Activated naive CD8-positive, alpha-beta T cell (primary cell): Measurements from ENCODE around the gene WARS2.

ENCODE experiments used
- H3K27ac Mint-ChIP-seq: one replicate; pipeline ENCODE4 v1.8.0; 2021; ENCODE audit warnings: mixed read lengths
- H3K27me3 Mint-ChIP-seq: one replicate; pipeline ENCODE4 v1.8.0; 2021; ENCODE audit warnings: mixed read lengths
- H3K36me3 Mint-ChIP-seq: one replicate; pipeline ENCODE4 v1.8.0; 2021; ENCODE audit warnings: mixed read lengths
- H3K4me1 Mint-ChIP-seq: one replicate; pipeline ENCODE4 v1.8.0; 2021; ENCODE audit warnings: low read depth, mixed read lengths
- H3K4me3 Mint-ChIP-seq: one replicate; pipeline ENCODE4 v1.8.0; 2021; ENCODE audit warnings: mild to moderate bottlenecking, mixed read lengths
- H3K9me3 Mint-ChIP-seq: one replicate; pipeline ENCODE4 v1.8.0; 2021; ENCODE audit warnings: low read depth, mixed read lengths

Gene WARS2

DNA sequence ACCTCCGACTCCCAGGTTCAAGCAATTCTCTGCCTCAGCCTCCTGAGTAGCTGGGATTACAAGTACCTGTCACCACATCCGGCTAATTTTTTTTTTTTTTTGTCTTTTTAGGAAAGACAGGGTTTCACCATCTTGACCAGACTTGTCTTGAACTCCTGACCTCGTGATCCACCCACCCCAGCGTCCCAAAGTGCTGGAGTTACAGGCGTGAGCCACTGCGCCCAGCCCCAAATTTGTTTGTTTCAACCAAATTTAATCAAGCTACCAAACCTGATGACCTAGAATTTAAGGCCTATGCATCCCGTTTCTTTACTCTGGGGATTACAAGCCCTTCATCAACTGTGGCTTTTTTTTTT is 94.0 kb downstream of the WARS2 start:
- Mint-ChIP-seq H3K27ac (no peak overlapping the region), H3K4me1 (no peaks in the 10 kb centered on the region), H3K36me3 (peaks cover 40% of the 10 kb centered on the region), H3K4me3 (no peak overlapping the region), H3K27me3 (no peaks in the 10 kb centered on the region), H3K9me3 (no peaks in the 10 kb centered on the region)

GRCh38 chr1:119045096-119045746 is 95.2 kb downstream of the WARS2 start:
- Mint-ChIP-seq H3K4me1 (no peaks in the 10 kb centered on the region), H3K4me3 (no peak overlapping the region), H3K36me3 (peaks cover 45% of the 10 kb centered on the region), H3K9me3 (no peaks in the 10 kb centered on the region), H3K27ac (no peak overlapping the region), H3K27me3 (no peaks in the 10 kb centered on the region)

- Mint-ChIP-seq H3K4me1 (no peaks in the 10 kb centered on the region), H3K27me3 (no peaks in the 10 kb centered on the region), H3K9me3 (no peaks in the 10 kb centered on the region), H3K36me3 (peaks cover 57% of the 10 kb centered on the region), H3K27ac (no peak overlapping the region), H3K4me3 (no peak overlapping the region)
These were observed 99.5 kb downstream of the WARS2 start for GRCh38 chr1:119040906-119041305.

- Mint-ChIP-seq H3K9me3 (no peaks in the 10 kb centered on the region), H3K4me1 (no peaks in the 10 kb centered on the region), H3K27me3 (no peaks in the 10 kb centered on the region), H3K27ac (no peak overlapping the region), H3K36me3 (peaks cover 54% of the 10 kb centered on the region), H3K4me3 (no peak overlapping the region)
These were observed 100.0 kb downstream of the WARS2 start for GRCh38 chr1:119040489-119040888.

- no peaks in the 10 kb centered on the region for H3K4me1 Mint-ChIP-seq
- H3K4me3 Mint-ChIP-seq = no peak overlapping the region
- peaks cover 51% of the 10 kb centered on the region for H3K36me3 Mint-ChIP-seq
- H3K27ac Mint-ChIP-seq = no peak overlapping the region
- no peaks in the 10 kb centered on the region for H3K27me3 Mint-ChIP-seq
- H3K9me3 Mint-ChIP-seq = no peaks in the 10 kb centered on the region
These were observed 102.1 kb downstream of the WARS2 start for GRCh38 chr1:119038363-119038762.

- Mint-ChIP-seq H3K36me3 (peaks cover 65% of the 10 kb centered on the region), H3K27ac (no peak overlapping the region), H3K9me3 (no peaks in the 10 kb centered on the region), H3K27me3 (no peaks in the 10 kb centered on the region), H3K4me1 (no peaks in the 10 kb centered on the region), H3K4me3 (no peak overlapping the region)
These were observed 106.1 kb downstream of the WARS2 start for GRCh38 chr1:119034359-119034758.

GRCh38 chr1:119032986-119033385 is 107.5 kb downstream of the WARS2 start:
- peaks cover 59% of the 10 kb centered on the region for H3K36me3 Mint-ChIP-seq

GRCh38 chr1:119027759-119028158 is 112.7 kb downstream of the WARS2 start:
- no peaks in the 10 kb centered on the region for H3K9me3 Mint-ChIP-seq
- peaks cover 35% of the 10 kb centered on the region for H3K36me3 Mint-ChIP-seq

More at GRCh38 chr1:119032986-119033385, 107.5 kb downstream of the WARS2 start:
- Mint-ChIP-seq H3K4me3 (no peak overlapping the region), H3K9me3 (no peaks in the 10 kb centered on the region), H3K27me3 (no peaks in the 10 kb centered on the region), H3K27ac (no peak overlapping the region), H3K4me1 (no peaks in the 10 kb centered on the region)

DNA sequence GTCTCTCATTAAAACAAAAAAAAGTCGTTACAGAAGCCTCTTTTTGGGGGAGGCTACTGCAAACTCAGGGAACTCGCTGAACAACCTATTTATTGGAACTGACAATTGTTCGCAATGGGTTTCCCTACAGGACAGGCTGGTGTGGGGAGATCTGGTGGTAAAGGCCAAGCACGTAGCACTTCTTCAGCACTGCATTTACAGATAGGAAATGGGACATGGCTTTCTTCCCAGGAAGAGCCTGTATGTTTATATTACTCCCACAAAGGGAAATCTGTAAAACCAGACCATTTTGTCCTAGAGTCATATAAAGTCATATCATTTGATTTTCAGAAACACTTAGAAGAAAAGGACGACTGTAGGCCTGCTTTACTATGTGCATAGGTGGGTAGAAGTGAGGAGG is 113.5 kb downstream of the WARS2 start:
- Mint-ChIP-seq H3K27ac (no peak overlapping the region), H3K27me3 (no peaks in the 10 kb centered on the region), H3K4me3 (no peak overlapping the region), H3K4me1 (no peaks in the 10 kb centered on the region), H3K36me3 (peaks cover 30% of the 10 kb centered on the region), H3K9me3 (no peaks in the 10 kb centered on the region)

More at GRCh38 chr1:119027759-119028158, 112.7 kb downstream of the WARS2 start:
- H3K27me3 Mint-ChIP-seq = no peaks in the 10 kb centered on the region
- H3K4me1 Mint-ChIP-seq = no peaks in the 10 kb centered on the region
- no peak overlapping the region for H3K27ac Mint-ChIP-seq
- H3K4me3 Mint-ChIP-seq = no peak overlapping the region

- H3K4me1 Mint-ChIP-seq = no peaks in the 10 kb centered on the region
- H3K4me3 Mint-ChIP-seq = no peak overlapping the region
- peaks cover 53% of the 10 kb centered on the region for H3K36me3 Mint-ChIP-seq
- H3K27ac Mint-ChIP-seq = no peak overlapping the region
- H3K27me3 Mint-ChIP-seq = peaks cover 23% of the 10 kb centered on the region
- H3K9me3 Mint-ChIP-seq = peaks cover 20% of the 10 kb centered on the region
These were observed 124.9 kb downstream of the WARS2 start for GRCh38 chr1:119015547-119015946.

- H3K36me3 Mint-ChIP-seq = peaks cover 36% of the 10 kb centered on the region
- H3K4me3 Mint-ChIP-seq = no peak overlapping the region
- peaks cover 36% of the 10 kb centered on the region for H3K27me3 Mint-ChIP-seq
- no peak overlapping the region for H3K27ac Mint-ChIP-seq
- H3K9me3 Mint-ChIP-seq = peaks cover 12% of the 10 kb centered on the region
- H3K4me1 Mint-ChIP-seq = peaks cover 8% of the 10 kb centered on the region
These were observed 128.1 kb downstream of the WARS2 start for GRCh38 chr1:119012383-119012782.

- peaks cover 12% of the 10 kb centered on the region for H3K9me3 Mint-ChIP-seq
- peaks cover 8% of the 10 kb centered on the region for H3K4me1 Mint-ChIP-seq
- no peak overlapping the region for H3K4me3 Mint-ChIP-seq
- H3K36me3 Mint-ChIP-seq = peaks cover 35% of the 10 kb centered on the region
- peaks cover 36% of the 10 kb centered on the region for H3K27me3 Mint-ChIP-seq
- no peak overlapping the region for H3K27ac Mint-ChIP-seq
These were observed 128.7 kb downstream of the WARS2 start for GRCh38 chr1:119011706-119012105.

- Mint-ChIP-seq H3K4me3 (no peak overlapping the region), H3K27me3 (peaks cover 40% of the 10 kb centered on the region), H3K4me1 (peaks cover 11% of the 10 kb centered on the region), H3K27ac (no peak overlapping the region), H3K36me3 (peaks cover 34% of the 10 kb centered on the region), H3K9me3 (peaks cover 12% of the 10 kb centered on the region)
These were observed 129.3 kb downstream of the WARS2 start for GRCh38 chr1:119011116-119011515.

- Mint-ChIP-seq H3K9me3 (peaks cover 15% of the 10 kb centered on the region), H3K27me3 (peaks cover 47% of the 10 kb centered on the region), H3K36me3 (peaks cover 31% of the 10 kb centered on the region), H3K27ac (no peak overlapping the region), H3K4me3 (no peak overlapping the region), H3K4me1 (peaks cover 11% of the 10 kb centered on the region)
These were observed 130.3 kb downstream of the WARS2 start for GRCh38 chr1:119010201-119010600.

GRCh38 chr1:119009312-119009655 is 131.2 kb downstream of the WARS2 start:
- H3K27me3 Mint-ChIP-seq = peaks cover 48% of the 10 kb centered on the region
- H3K36me3 Mint-ChIP-seq = peaks cover 25% of the 10 kb centered on the region
- H3K27ac Mint-ChIP-seq = no peak overlapping the region
- peaks cover 11% of the 10 kb centered on the region for H3K4me1 Mint-ChIP-seq
- no peak overlapping the region for H3K4me3 Mint-ChIP-seq
- peaks cover 15% of the 10 kb centered on the region for H3K9me3 Mint-ChIP-seq
